Ascending aorta (tissue), 2 donors: ENCODE results near the gene KMT5C. TPM values are rescaled to one million over a fixed set of nuclear protein-coding genes. Genes with fewer than 3 reads are reported as not detected.

Experiments used
- DNase-seq, 2 donors: peaks; one replicate each; pipeline ENCODE4 v3.0.0-alpha.2; 2019; ENCODE audit warnings: low spot score in 2 of 2
- H3K27ac ChIP-seq, 2 donors: fragments of 200-600 bp; sonication (generic); one replicate each; pipeline ENCODE4 v1.5.1; 2016 to 2017; ENCODE audit warnings: mild to moderate bottlenecking in 1 of 2
- H3K27me3 ChIP-seq: fragments of 200-600 bp; sonication (generic); one replicate; pipeline ENCODE4 v1.5.1; 2017
- H3K36me3 ChIP-seq, 2 donors: fragments of 200-600 bp; sonication (generic); one replicate each; pipeline ENCODE4 v1.5.1; 2016
- H3K4me1 ChIP-seq, 2 donors: fragments of 200-600 bp; sonication (generic); one replicate each; pipeline ENCODE4 v1.5.1; 2016 to 2017; ENCODE audit warnings: mild to moderate bottlenecking in 1 of 2
- H3K4me3 ChIP-seq, 2 donors: fragments of 200-600 bp; sonication (generic); one replicate each; pipeline ENCODE4 v1.5.1; 2016 to 2017; ENCODE audit warnings: mild to moderate bottlenecking in 1 of 2
- H3K9me3 ChIP-seq, 2 donors: fragments of 200-600 bp; sonication (generic); one replicate each; pipeline ENCODE4 v1.5.1; 2016
- CTCF ChIP-seq, 3 experiments: fragments of 200-600 bp in 2 of 3; fragments of 450-650 bp in 1 of 3; sonication (generic) in 2 of 3; IDR thresholded peaks; one replicate each; pipeline ENCODE4 v1.5.1; 2016 to 2019; ENCODE audit warnings: antibody characterized with exemption in 3 of 3, mild to moderate bottlenecking in 1 of 3, moderate library complexity in 1 of 3
- intact Hi-C: fragments of 100-400 bp; cut with DNase I; formaldehyde crosslinking; loops from one replicate; pipeline ENCODE4 v1.15.1; 2023
- total RNA-seq: library from RNA; depleted of rRNA; stranded (reverse); fragments of >200 nt; gene quantifications from one replicate; pipeline ENCODE4 v1.1.0, GENCODE V29; 2016

KMT5C gene
- total RNA-seq, 1 donor from 2014 or later, result 21.7 TPM

GRCh38 chr19:55305983-55306562, 33.6 kb upstream of the KMT5C start:
- H3K4me3 ChIP-seq, result no peak overlapping the region
- no peak for DNase-seq
- H3K27ac ChIP-seq, result no peak overlapping the region
- no peaks in the 10 kb centered on the region for H3K9me3 ChIP-seq
- intact Hi-C loops, result no loop called here
- H3K27me3 ChIP-seq, result no peaks in the 10 kb centered on the region
- peaks cover 24 to 36% of the 10 kb centered on the region in 2 donors for H3K36me3 ChIP-seq
- H3K4me1 ChIP-seq, result peaks cover 0 to 7% of the 10 kb centered on the region in 2 donors
- no peak for TF ChIP-seq CTCF (IDR thresholded peaks at IDR 0.05)

GRCh38 chr19:55306712-55307111, 33.0 kb upstream of the KMT5C start:
- Histone ChIP-seq H3K4me1 (peaks cover 0 to 4% of the 10 kb centered on the region in 2 donors), H3K4me3 (no peak overlapping the region), H3K27me3 (no peaks in the 10 kb centered on the region), H3K9me3 (no peaks in the 10 kb centered on the region), H3K36me3 (peaks cover 24 to 36% of the 10 kb centered on the region in 2 donors), H3K27ac (no peak overlapping the region)
- DNase-seq, result no peak
- intact Hi-C loops, result no loop called here
- TF ChIP-seq CTCF (IDR thresholded peaks at IDR 0.05), result no peak

DNA sequence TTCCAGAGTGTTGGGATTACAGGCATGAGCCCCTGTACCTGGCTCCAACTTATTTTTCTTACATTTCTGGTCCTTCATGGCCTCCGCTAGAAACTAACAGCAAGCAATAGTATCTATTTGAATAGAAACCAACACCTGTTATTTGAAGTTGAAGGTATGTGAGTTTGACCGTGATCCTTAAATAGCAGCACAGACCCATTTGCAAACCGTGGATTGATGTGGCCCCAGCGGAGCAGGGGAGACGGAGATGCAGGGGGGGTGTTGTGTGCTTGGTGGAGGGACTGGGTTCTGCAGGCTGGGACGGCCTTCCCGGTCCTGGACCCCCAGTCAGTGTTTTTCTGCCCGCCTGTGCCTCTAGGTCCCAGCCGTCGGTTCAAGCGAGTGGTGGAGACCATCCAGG, 31.4 kb upstream of the KMT5C start:
- intact Hi-C loops, result no loop called here
- TF ChIP-seq CTCF (IDR thresholded peaks at IDR 0.05), result no peak
- H3K27me3 ChIP-seq, result no peaks in the 10 kb centered on the region
- H3K9me3 ChIP-seq, result no peaks in the 10 kb centered on the region
- H3K27ac ChIP-seq, result no peak overlapping the region
- H3K4me3 ChIP-seq, result no peak overlapping the region
- no peak for DNase-seq
- H3K36me3 ChIP-seq, result peaks cover 21 to 36% of the 10 kb centered on the region in 2 donors
- H3K4me1 ChIP-seq, result no peaks in the 10 kb centered on the region

DNA sequence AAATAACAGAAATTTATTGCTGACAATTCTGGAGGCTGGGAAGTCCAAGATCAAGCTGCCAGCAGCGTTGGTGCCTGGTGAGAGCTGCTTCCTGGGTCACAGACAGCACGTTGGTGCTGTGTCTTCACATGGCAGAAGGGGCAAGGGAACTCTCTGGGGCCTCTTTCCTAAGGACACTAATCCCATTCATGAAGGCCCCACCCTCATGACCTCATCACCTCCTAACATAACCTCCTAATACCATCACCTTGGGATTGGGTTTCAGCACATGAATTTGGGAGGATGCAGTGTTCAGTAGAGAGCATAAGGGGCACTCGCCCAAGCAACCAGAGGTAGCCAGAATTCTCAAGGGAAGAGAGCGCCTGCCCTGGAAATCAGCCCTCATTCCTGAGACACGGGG, 30.2 kb upstream of the KMT5C start:
- intact Hi-C loops, result no loop called here
- H3K27me3 ChIP-seq, result no peaks in the 10 kb centered on the region
- no peak for TF ChIP-seq CTCF (IDR thresholded peaks at IDR 0.05)
- peaks cover 21 to 36% of the 10 kb centered on the region in 2 donors for H3K36me3 ChIP-seq
- H3K27ac ChIP-seq, result no peak overlapping the region
- H3K4me1 ChIP-seq, result no peaks in the 10 kb centered on the region
- no peak for DNase-seq
- no peak overlapping the region for H3K4me3 ChIP-seq
- H3K9me3 ChIP-seq, result no peaks in the 10 kb centered on the region

- no peak for TF ChIP-seq CTCF (IDR thresholded peaks at IDR 0.05)
- Histone ChIP-seq H3K36me3 (peaks cover 21 to 28% of the 10 kb centered on the region in 2 donors), H3K9me3 (no peaks in the 10 kb centered on the region), H3K4me3 (no peak overlapping the region), H3K4me1 (no peaks in the 10 kb centered on the region), H3K27me3 (no peaks in the 10 kb centered on the region), H3K27ac (no peak overlapping the region)
- intact Hi-C loops, result no loop called here
- no peak for DNase-seq
Observed at GRCh38 chr19:55310498-55310897, 29.2 kb upstream of the KMT5C start.

GRCh38 chr19:55311397-55311796, 28.3 kb upstream of the KMT5C start:
- intact Hi-C loops, result no loop called here
- no peaks in the 10 kb centered on the region for H3K9me3 ChIP-seq
- no peak overlapping the region for H3K4me3 ChIP-seq
- H3K27ac ChIP-seq, result no peak overlapping the region
- H3K36me3 ChIP-seq, result peaks cover 19 to 24% of the 10 kb centered on the region in 2 donors
- no peak for DNase-seq
- no peak for TF ChIP-seq CTCF (IDR thresholded peaks at IDR 0.05)
- no peaks in the 10 kb centered on the region for H3K4me1 ChIP-seq
- H3K27me3 ChIP-seq, result no peaks in the 10 kb centered on the region
